ENCODE results near the gene NPIPB6. TPM values are rescaled to one million over a fixed set of nuclear protein-coding genes. Genes with fewer than 3 reads are reported as not detected.

Gene NPIPB6
- total RNA-seq, result 0.49 TPM in 1 of 2 replicates, not detected in the other

DNA sequence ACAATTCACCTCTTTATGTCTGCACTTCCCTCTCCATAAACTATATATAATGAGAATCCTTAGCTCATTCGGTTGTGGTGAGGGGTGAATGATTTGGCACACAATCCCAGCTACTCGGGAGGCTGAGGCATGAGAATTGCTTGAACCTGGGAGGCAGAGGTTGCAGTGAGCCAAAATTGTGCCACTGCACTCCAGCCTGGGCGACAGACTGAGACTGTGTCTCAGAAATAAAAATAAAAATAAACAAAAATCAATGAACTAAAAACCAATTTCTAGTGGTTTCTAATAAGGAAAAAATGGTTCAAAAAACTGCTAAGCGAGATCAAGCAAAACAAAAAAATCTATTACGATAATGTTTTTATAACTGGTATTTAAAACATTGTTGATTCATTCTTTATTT is at the start of gene NPIPB6:
Gene NPIPB6, minus strand, starts transcription at position 101 of the 400 bp plus-strand sequence. CDS start 686 bp downstream, outside the sequence.

DNA sequence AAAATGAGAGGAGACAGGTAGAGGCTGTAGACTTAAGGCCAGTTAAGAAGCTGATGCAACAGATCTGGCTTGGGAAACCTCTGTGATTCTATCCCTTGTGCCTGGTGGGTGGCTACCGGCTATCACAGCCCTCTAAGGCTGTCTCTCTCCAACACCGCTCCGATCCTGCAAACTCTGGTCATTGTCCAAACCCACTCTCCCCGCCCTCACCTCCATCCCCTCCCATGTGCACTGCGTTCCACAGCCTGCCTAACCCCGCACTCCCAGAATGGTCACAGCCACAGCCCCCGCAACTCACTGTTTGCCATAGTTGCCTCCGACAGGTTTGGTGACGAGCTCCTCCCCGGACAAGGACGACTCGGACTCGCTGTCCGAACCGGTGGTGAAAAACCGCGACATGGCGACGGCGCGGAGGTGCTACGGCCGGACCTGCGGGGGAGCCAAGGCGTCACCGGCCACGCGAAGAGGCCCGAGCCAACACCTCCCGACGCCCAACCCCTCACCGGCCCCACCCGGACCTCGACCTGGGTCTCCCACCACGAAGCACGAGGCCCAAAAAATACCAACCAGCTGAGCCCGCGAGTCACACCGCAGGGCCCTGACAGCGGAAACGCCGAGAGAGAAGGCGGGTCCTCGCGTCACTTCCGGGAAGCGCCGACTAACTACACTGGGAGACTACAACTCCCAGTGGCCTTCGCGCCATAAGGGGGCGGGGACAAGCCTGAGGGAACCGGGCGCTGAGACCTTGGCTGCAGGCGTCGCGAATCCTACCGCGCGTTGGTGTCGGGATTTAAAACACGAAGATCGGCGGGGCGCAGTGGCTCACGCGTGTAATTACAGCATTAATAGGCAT is 40.1 kb upstream of the NPIPB6 start, which contains the start of gene EIF3CL:
Gene EIF3CL, minus strand, starts transcription at position 622 of the 853 bp plus-strand sequence. Its CDS starts 223 bp downstream, at position 399.

Other genes starting within 250 kb of the NPIPB6 start
- gene XPO6, start 151.5 kb downstream of the NPIPB6 start, total RNA-seq, result 98.2 and 118 TPM in 2 replicates
- 0.09 and 0.35 TPM in 2 replicates for gene SBK1, start 71.0 kb downstream of the NPIPB6 start, total RNA-seq
- 199 and 216 TPM in 2 replicates for gene EIF3CL, start 40.3 kb upstream of the NPIPB6 start, total RNA-seq
- not detected in 2 replicates for gene NPIPB7, start 108.8 kb upstream of the NPIPB6 start, total RNA-seq
- gene CLN3, start 128.6 kb upstream of the NPIPB6 start, total RNA-seq, result 8.4 and 12.0 TPM in 2 replicates
- gene APOBR, start 131.1 kb upstream of the NPIPB6 start, total RNA-seq, result not detected in 2 replicates
- gene IL27, start 143.3 kb upstream of the NPIPB6 start, total RNA-seq, result not detected in 2 replicates
- 8.3 and 8.9 TPM in 2 replicates for gene NUPR1, start 175.5 kb upstream of the NPIPB6 start, total RNA-seq
- gene SGF29, start 190.4 kb upstream of the NPIPB6 start, total RNA-seq, result 17.9 and 19.5 TPM in 2 replicates
- gene SULT1A2, start 233.5 kb upstream of the NPIPB6 start, total RNA-seq, result 0.42 and 0.88 TPM in 2 replicates
- 6.8 and 12.6 TPM in 2 replicates for gene SULT1A1, start 246.5 kb upstream of the NPIPB6 start, total RNA-seq